Measurements from ENCODE around the gene CALD1. TPM values are rescaled to one million over a fixed set of nuclear protein-coding genes. Genes with fewer than 3 reads are reported as not detected.

Gene CALD1
- total and polyA plus RNA-seq, 8 donors = 146 to 1,007 (median 302) TPM

DNA sequence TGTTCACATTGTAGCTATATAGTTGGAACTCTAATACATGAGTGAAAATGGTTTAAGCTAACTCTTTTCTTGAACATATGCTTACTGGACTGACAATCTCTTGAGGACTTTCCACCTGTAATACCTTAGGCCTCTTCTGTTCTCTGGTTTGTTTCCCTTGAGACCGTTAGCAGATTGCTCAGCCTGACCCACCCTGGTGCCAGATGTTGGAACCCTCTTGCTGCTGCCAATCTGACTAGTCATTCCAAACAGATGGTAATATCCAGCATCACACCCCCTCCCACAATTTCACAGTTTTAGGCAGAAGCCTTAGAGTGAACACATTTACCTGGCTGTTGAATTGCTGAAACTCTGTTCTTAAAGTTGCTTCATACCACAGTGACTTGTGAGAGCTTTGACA lies 18.7 kb downstream of the CALD1 start:
- intact Hi-C loops (cut with DNase I; ENCODE audit: low total_unique reads) = no loop called here
- H3K27ac ChIP-seq = peak overlapping the region in 3 of 5 donors; percentile 10 to 71 (median 42)
- no peaks in the 10 kb centered on the region for H3K9me3 ChIP-seq
- no peaks in the 10 kb centered on the region for H3K27me3 ChIP-seq
- DNase-seq = no peak
- H3K36me3 ChIP-seq = peaks cover 0 to 6% (median 0%) of the 10 kb centered on the region in 4 donors
- TF ChIP-seq POLR2AphosphoS5 (IDR thresholded peaks at IDR 0.05) (no peak), POLR2A (IDR thresholded peaks at IDR 0.05) (no peak), EP300 (IDR thresholded peaks at IDR 0.05) (no peak)
- TF ChIP-seq, protein P1, sequence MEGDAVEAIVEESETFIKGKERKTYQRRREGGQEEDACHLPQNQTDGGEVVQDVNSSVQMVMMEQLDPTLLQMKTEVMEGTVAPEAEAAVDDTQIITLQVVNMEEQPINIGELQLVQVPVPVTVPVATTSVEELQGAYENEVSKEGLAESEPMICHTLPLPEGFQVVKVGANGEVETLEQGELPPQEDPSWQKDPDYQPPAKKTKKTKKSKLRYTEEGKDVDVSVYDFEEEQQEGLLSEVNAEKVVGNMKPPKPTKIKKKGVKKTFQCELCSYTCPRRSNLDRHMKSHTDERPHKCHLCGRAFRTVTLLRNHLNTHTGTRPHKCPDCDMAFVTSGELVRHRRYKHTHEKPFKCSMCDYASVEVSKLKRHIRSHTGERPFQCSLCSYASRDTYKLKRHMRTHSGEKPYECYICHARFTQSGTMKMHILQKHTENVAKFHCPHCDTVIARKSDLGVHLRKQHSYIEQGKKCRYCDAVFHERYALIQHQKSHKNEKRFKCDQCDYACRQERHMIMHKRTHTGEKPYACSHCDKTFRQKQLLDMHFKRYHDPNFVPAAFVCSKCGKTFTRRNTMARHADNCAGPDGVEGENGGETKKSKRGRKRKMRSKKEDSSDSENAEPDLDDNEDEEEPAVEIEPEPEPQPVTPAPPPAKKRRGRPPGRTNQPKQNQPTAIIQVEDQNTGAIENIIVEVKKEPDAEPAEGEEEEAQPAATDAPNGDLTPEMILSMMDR (IDR thresholded peaks at IDR 0.05) = no peak
- peaks cover 0 to 51% (median 11%) of the 10 kb centered on the region in 4 donors for H3K4me1 ChIP-seq
- 44 to 60% (median 53%) methylated on average over 1 of the region's 1 CpG for WGBS, 5 donors
- no peak overlapping the region for H3K4me3 ChIP-seq

- Histone ChIP-seq H3K27me3 (no peaks in the 10 kb centered on the region), H3K4me3 (no peak overlapping the region), H3K27ac (peak overlapping the region in 2 of 5 donors; percentile 38 to 71), H3K9me3 (no peaks in the 10 kb centered on the region), H3K4me1 (peaks cover 0 to 39% (median 11%) of the 10 kb centered on the region in 4 donors), H3K36me3 (peaks cover 0 to under 1% (median 0%) of the 10 kb centered on the region in 4 donors)
- 45 to 67% (median 56%) methylated on average over 5 of the region's 5 CpGs for WGBS, 5 donors
- no peak for DNase-seq
- TF ChIP-seq POLR2AphosphoS5 (IDR thresholded peaks at IDR 0.05) = no peak
- TF ChIP-seq, protein P1 (IDR thresholded peaks at IDR 0.05) = no peak
- TF ChIP-seq EP300 (IDR thresholded peaks at IDR 0.05) = no peak
- TF ChIP-seq POLR2A (IDR thresholded peaks at IDR 0.05) = no peak
- intact Hi-C loops (cut with DNase I; ENCODE audit: low total_unique reads) = no loop called here
These were observed 19.9 kb downstream of the CALD1 start for GRCh38 chr7:134799377-134799776.

DNA sequence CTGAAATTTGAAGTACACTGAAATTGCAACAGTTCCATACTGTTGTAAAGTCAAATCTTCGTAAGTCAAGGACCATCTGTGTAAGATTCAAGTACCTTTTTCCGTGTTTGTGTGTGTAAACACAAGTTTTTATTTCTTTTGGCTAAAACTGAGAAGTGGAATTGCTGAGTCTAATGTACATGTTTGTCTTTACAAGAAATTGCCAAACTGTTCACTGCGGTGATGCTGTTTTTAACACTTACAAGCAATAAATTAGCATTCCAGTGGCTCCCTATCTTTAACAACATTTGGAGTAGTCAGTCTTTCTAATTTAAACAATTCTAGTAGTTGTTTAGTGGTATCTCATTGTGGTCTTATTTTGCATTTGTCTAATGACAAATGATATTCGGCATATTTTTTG lies 23.3 kb downstream of the CALD1 start:
- Histone ChIP-seq H3K27ac (no peak overlapping the region), H3K4me3 (no peak overlapping the region), H3K4me1 (peaks cover 0 to 24% (median 4%) of the 10 kb centered on the region in 4 donors), H3K27me3 (no peaks in the 10 kb centered on the region), H3K36me3 (no peaks in the 10 kb centered on the region), H3K9me3 (no peaks in the 10 kb centered on the region)
- intact Hi-C loops (cut with DNase I; ENCODE audit: low total_unique reads) = no loop called here
- no peak for TF ChIP-seq POLR2A (IDR thresholded peaks at IDR 0.05)
- no peak for TF ChIP-seq EP300 (IDR thresholded peaks at IDR 0.05)
- TF ChIP-seq, protein P1 (IDR thresholded peaks at IDR 0.05) = no peak
- 85 to 94% (median 92%) methylated on average over 4 of the region's 4 CpGs for WGBS, 5 donors
- no peak for DNase-seq

- no peak for DNase-seq
- Histone ChIP-seq H3K9me3 (no peaks in the 10 kb centered on the region), H3K4me1 (peaks cover 0 to 22% (median 8%) of the 10 kb centered on the region in 4 donors), H3K27ac (peak overlapping the region in 3 of 5 donors; percentile 36 to 41 (median 38)), H3K4me3 (no peak overlapping the region), H3K27me3 (no peaks in the 10 kb centered on the region), H3K36me3 (no peaks in the 10 kb centered on the region)
- WGBS, 5 donors = 39 to 78% (median 61%) methylated on average over 2 of the region's 2 CpGs
- TF ChIP-seq POLR2A (IDR thresholded peaks at IDR 0.05) (no peak), EP300 (IDR thresholded peaks at IDR 0.05) (no peak), POLR2AphosphoS5 (IDR thresholded peaks at IDR 0.05) (no peak)
- TF ChIP-seq, protein P1 (IDR thresholded peaks at IDR 0.05) = no peak
- intact Hi-C loops (cut with DNase I; ENCODE audit: low total_unique reads) = no loop called here
These were observed 24.9 kb downstream of the CALD1 start for GRCh38 chr7:134804351-134804750.

All from stomach (tissue), 9 donors.